ENCODE results near the gene HTRA3. TPM values are rescaled to one million over a fixed set of nuclear protein-coding genes. Genes with fewer than 3 reads are reported as not detected.

The HTRA3 gene
- total and polyA plus RNA-seq, 8 donors = 0.56 to 15.6 (median 2.7) TPM

DNA sequence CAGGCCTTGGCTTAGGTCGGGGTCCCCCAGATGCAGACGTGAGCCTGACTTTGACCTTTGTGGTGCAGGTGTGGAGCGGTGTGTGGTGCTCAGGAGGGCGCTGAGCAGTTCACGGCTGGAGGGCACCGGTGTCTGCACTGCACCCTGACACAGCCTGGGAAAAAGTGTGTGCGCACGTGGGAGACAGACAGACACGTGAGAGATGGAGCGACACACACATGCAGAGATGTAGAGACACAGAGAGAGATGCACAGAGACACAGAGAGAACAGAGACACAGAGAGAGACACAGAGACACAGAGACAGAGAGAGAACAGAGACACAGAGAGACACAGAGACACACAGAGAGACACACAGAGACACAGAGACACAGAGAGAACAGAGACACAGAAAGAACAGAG, 6.2 kb upstream of the HTRA3 start:
- no peaks in the 10 kb centered on the region for H3K4me1 ChIP-seq
- WGBS, 2 donors = 79 to 85% methylated on average over 10 of the region's 10 CpGs
- H3K27me3 ChIP-seq = no peaks in the 10 kb centered on the region
- intact Hi-C loops (cut with DNase I) = no loop called here
- H3K9me3 ChIP-seq = no peaks in the 10 kb centered on the region
- no peak overlapping the region for H3K27ac ChIP-seq
- H3K36me3 ChIP-seq = no peaks in the 10 kb centered on the region
- H3K4me3 ChIP-seq = no peak overlapping the region
- FAIRE-seq (no peak), DNase-seq (no peak), ATAC-seq (no peak)
- TF ChIP-seq, protein P1, sequence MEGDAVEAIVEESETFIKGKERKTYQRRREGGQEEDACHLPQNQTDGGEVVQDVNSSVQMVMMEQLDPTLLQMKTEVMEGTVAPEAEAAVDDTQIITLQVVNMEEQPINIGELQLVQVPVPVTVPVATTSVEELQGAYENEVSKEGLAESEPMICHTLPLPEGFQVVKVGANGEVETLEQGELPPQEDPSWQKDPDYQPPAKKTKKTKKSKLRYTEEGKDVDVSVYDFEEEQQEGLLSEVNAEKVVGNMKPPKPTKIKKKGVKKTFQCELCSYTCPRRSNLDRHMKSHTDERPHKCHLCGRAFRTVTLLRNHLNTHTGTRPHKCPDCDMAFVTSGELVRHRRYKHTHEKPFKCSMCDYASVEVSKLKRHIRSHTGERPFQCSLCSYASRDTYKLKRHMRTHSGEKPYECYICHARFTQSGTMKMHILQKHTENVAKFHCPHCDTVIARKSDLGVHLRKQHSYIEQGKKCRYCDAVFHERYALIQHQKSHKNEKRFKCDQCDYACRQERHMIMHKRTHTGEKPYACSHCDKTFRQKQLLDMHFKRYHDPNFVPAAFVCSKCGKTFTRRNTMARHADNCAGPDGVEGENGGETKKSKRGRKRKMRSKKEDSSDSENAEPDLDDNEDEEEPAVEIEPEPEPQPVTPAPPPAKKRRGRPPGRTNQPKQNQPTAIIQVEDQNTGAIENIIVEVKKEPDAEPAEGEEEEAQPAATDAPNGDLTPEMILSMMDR (IDR thresholded peaks at IDR 0.05) = no peak

DNA sequence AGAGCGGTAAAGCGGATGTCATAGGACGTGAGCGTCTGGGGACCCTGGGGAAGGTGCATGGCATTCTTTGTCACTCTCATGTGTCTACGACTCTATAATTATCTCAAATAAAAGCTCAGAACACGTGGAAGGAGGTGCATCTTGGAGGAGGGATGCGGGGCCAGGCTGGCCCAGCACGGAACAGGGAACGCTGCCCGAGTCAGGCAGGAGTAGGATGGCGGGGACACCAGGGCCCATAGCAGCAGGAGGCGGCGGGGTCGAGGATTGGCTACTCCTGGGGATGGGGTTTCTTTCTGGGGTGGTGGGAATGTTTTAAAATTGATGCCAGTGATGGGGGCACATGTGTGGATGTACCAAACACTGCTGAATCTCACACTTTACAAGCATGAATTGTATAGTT, 5.4 kb upstream of the HTRA3 start:
- intact Hi-C loops (cut with DNase I) = no loop called here
- TF ChIP-seq, protein P1 (IDR thresholded peaks at IDR 0.05) = no peak
- Histone ChIP-seq H3K9me3 (no peaks in the 10 kb centered on the region), H3K4me1 (no peaks in the 10 kb centered on the region), H3K27me3 (no peaks in the 10 kb centered on the region), H3K4me3 (no peak overlapping the region), H3K27ac (no peak overlapping the region), H3K36me3 (no peaks in the 10 kb centered on the region)
- ATAC-seq (no peak), FAIRE-seq (no peak), DNase-seq (peak in 2 of 6 donors; percentile 1 to 48)
- WGBS, 2 donors = 76 to 77% methylated on average over 14 of the region's 14 CpGs

DNA sequence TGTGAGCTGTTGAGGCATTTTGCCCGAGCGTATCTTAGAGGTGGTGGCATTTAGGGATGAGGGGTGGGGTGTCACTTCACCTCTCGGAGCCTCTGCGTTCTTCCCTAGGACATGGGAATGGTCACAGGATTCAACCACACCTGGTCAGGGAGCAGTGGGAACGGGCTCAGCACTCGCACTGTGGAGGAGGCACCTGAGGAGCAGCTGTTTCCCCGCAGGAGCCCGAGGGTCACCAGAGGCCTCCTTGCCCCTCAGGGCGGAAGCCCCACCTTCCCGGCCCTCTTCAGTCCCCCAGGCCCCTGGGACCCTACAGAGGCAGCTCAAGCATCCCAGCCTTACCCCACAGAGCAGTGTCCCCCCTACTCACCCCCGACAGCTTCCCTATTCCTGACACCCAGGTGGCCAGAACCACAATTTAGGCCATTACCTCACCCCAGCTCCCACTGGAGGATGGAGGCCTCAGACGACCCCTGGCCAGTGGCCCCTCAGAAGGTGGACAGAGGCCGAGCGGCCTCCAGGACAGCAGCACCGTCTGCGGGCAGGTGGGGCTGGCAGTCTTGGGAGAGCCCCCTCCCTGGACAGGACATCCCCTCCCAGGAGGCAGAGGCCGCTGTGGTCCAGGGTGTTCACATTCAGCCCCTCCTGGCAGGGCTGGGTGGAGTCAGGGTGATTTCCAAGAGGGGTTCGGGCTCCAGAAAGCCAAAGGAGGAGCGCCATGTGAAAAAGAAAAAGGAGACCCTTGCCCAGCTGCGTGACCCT, 4.2 kb upstream of the HTRA3 start:
- intact Hi-C loops (cut with DNase I) = no loop called here
- Histone ChIP-seq H3K4me1 (no peaks in the 10 kb centered on the region), H3K36me3 (no peaks in the 10 kb centered on the region), H3K9me3 (no peaks in the 10 kb centered on the region), H3K27me3 (no peaks in the 10 kb centered on the region), H3K27ac (no peak overlapping the region), H3K4me3 (no peak overlapping the region)
- no peak for FAIRE-seq
- WGBS, 2 donors = 66 to 76% methylated on average over 19 to 20 of the region's 20 CpGs
- TF ChIP-seq, protein P1 (IDR thresholded peaks at IDR 0.05) = no peak
- no peak for ATAC-seq
- peak in 1 of 6 donors; percentile 69 for DNase-seq

DNA sequence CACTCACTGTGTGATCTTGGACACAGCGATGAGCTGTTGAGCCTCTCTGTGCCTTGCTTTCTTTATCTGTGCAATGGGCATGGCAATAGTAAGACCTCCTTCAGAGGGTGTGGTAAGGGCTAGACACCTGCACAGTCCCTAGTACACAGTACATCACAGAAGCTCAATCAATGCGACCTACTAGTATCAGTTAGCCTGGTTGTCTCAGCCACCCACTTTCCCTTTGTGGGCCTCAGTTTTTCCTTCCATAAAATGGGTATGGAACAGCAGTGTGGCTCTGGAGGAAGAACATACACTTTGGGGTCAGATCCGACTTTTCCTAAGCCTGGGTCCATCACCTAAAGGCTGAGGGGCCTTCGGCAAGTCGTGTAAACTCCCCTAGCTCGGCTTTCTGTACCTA, 3.5 kb upstream of the HTRA3 start:
- no peak for ATAC-seq
- H3K36me3 ChIP-seq = no peaks in the 10 kb centered on the region
- no peak overlapping the region for H3K27ac ChIP-seq
- H3K4me3 ChIP-seq = no peak overlapping the region
- H3K9me3 ChIP-seq = no peaks in the 10 kb centered on the region
- peaks cover 0 to 3% (median 0%) of the 10 kb centered on the region in 4 donors for H3K27me3 ChIP-seq
- no peak for DNase-seq
- H3K4me1 ChIP-seq = no peaks in the 10 kb centered on the region
- intact Hi-C loops (cut with DNase I) = no loop called here
- FAIRE-seq = no peak
- WGBS, 2 donors = 81% methylated on average over 6 of the region's 6 CpGs
- TF ChIP-seq, protein P1 (IDR thresholded peaks at IDR 0.05) = no peak

DNA sequence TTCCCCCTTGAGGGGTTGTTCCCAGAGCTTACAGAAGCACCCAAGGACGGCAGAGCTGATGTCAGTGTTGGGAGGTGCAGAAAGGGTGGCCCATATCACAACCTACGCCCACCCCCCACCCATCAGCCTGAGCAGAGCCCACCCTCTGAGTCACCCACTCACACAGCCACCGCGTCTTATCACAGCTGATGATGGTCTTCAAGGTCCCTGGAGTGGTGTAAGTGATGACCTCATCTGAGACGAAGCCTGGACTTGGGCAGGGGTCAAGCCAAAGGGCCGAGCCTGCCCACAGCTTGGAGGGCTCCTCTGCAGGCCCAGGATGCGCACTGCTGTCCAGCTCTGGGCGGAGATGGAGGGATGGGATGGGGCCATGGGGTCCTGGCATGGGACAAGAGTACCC, 3.0 kb upstream of the HTRA3 start:
- TF ChIP-seq, protein P1 (IDR thresholded peaks at IDR 0.05) = no peak
- Histone ChIP-seq H3K4me1 (no peaks in the 10 kb centered on the region), H3K4me3 (no peak overlapping the region), H3K27me3 (peaks cover 0 to 3% (median 0%) of the 10 kb centered on the region in 4 donors), H3K36me3 (no peaks in the 10 kb centered on the region), H3K27ac (no peak overlapping the region), H3K9me3 (no peaks in the 10 kb centered on the region)
- DNase-seq (peak in 1 of 6 donors; percentile 52), ATAC-seq (peak in 2 of 4 donors; percentile 8 to 13), FAIRE-seq (no peak)
- intact Hi-C loops (cut with DNase I) = no loop called here
- WGBS, 2 donors = 60 to 75% methylated on average over 8 of the region's 8 CpGs
